Smooth muscle cell (in vitro differentiated cells): Measurements from ENCODE around the gene ZNF358. TPM values are rescaled to one million over a fixed set of nuclear protein-coding genes. Genes with fewer than 3 reads are reported as not detected.
A peak's percentile ranks its signal among the peaks of the same experiment; 100 is the strongest.

ENCODE experiments used
- DNase-seq: peaks from one replicate; lab custom pipeline; 2025; ENCODE audit not compliant: unreplicated experiment; lab: John Stamatoyannopoulos, UW
- H2AFZ ChIP-seq: fragments of 200-600 bp; sonication (generic); 2 replicates; pipeline ENCODE4 v1.6.0; 2016; ENCODE audit warnings: antibody characterized with exemption, low read depth, mild to moderate bottlenecking
- H3F3A ChIP-seq: fragments of 200-600 bp; sonication (generic); 2 replicates; pipeline ENCODE4 v1.6.0; 2017; ENCODE audit warnings: antibody characterized with exemption, low read depth
- H3K27ac ChIP-seq: fragments of 200-600 bp; sonication (generic); 2 replicates; pipeline ENCODE4 v1.5.1; 2016; ENCODE audit warnings: low read depth, mild to moderate bottlenecking
- H3K27me3 ChIP-seq: fragments of 200-600 bp; sonication (generic); 2 replicates; pipeline ENCODE4 v1.6.1; 2016; ENCODE audit warnings: low read depth, mild to moderate bottlenecking
- H3K36me3 ChIP-seq: fragments of 200-600 bp; sonication (generic); 2 replicates; pipeline ENCODE4 v1.5.1; 2016; ENCODE audit warnings: low read depth
- H3K4me1 ChIP-seq: fragments of 200-600 bp; sonication (generic); 2 replicates; pipeline ENCODE4 v1.5.1; 2016; ENCODE audit warnings: low read depth
- H3K4me2 ChIP-seq: fragments of 200-600 bp; sonication (generic); 2 replicates; pipeline ENCODE4 v1.6.0; 2016; ENCODE audit warnings: mild to moderate bottlenecking
- H3K4me3 ChIP-seq: fragments of 200-600 bp; sonication (generic); 2 replicates; pipeline ENCODE4 v1.5.1; 2016; ENCODE audit warnings: mild to moderate bottlenecking
- H3K79me2 ChIP-seq: fragments of 200-600 bp; sonication (generic); 2 replicates; pipeline ENCODE4 v1.6.0; 2016; ENCODE audit warnings: low read depth, mild to moderate bottlenecking
- H3K9ac ChIP-seq: fragments of 200-600 bp; sonication (generic); 2 replicates; pipeline ENCODE4 v1.6.0; 2016; ENCODE audit warnings: low read depth
- H3K9me3 ChIP-seq: fragments of 200-600 bp; sonication (generic); replicated peaks from 2 replicates; pipeline ENCODE4 v1.5.1; 2016; ENCODE audit warnings: low read depth
- H4K20me1 ChIP-seq: fragments of 200-600 bp; sonication (generic); 2 replicates; pipeline ENCODE4 v1.6.0; 2016; ENCODE audit warnings: low read depth
- CTCF ChIP-seq: fragments of 200-600 bp; sonication (generic); IDR thresholded peaks from 2 replicates; pipeline ENCODE4 v1.5.1; 2017; ENCODE audit warnings: borderline replicate concordance, mild to moderate bottlenecking, antibody characterized with exemption; ENCODE audit not compliant: insufficient read depth, poor library complexity, severe bottlenecking
- WGBS: methylation state at CpG from one replicate; pipeline ENCODE4 v1.1.7; 2016; ENCODE audit warnings: low lambda C conversion rate; 5-methylcytosine and 5-hydroxymethylcytosine counted together
- polyA plus RNA-seq: library from polyadenylated mRNA; unstranded; fragments of >200 nt; fragmentation: Nextera tagmentation; extraction: Ambion mirVana; gene quantifications from 2 replicates; pipeline ENCODE4 v1.2.1, GENCODE V29; 2016
- total RNA-seq: library from RNA; depleted of rRNA; stranded (reverse); fragments of >200 nt; gene quantifications from 2 replicates; pipeline ENCODE4 v1.2.3, GENCODE V29; 2014

The ZNF358 gene
- total and polyA plus RNA-seq, 2 experiments from 2014 or later = 40.8 to 67.2 TPM

GRCh38 chr19:7494416-7495098 is 21.3 kb upstream of the ZNF358 start:
- peak; percentile 3 for TF ChIP-seq CTCF
- Histone ChIP-seq H3K27me3 (peaks cover 9% of the 10 kb centered on the region), H3K4me3 (no peak overlapping the region), H3K36me3 (no peaks in the 10 kb centered on the region), H3K4me2 (peak overlapping the region; percentile 10), H3F3A (peaks cover 17% of the 10 kb centered on the region), H3K4me1 (peaks cover 1% of the 10 kb centered on the region), H3K9me3 (no peaks in the 10 kb centered on the region), H3K79me2 (no peaks in the 10 kb centered on the region), H2AFZ (no peak overlapping the region), H3K9ac (no peak overlapping the region), H3K27ac (peak overlapping the region; percentile 43), H4K20me1 (no peaks in the 10 kb centered on the region)
- DNase-seq = no peak
- 46% methylated on average over 13 of the region's 13 CpGs for WGBS

DNA sequence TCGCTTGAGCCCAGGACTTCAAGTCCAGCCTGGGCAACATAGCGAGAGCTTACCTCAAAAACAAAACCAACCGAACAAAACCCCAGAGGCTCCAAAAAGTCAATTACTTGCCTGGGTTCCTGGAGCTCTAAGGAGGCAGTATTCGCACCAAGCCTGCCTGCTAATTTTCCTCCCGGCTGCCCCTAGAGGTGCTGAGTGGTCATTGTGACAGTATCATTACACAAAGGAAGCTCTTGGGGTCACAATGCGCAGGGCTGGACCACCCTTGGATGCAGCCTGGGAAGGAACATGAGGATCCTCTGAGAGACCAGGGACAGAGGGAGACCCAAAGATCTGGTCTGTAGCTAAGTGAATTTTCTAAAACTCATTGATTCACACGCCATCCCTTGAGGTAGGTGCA is 18.6 kb upstream of the ZNF358 start:
- Histone ChIP-seq H3F3A (peaks cover 10% of the 10 kb centered on the region), H3K4me3 (no peak overlapping the region), H3K9ac (no peak overlapping the region), H3K4me1 (no peaks in the 10 kb centered on the region), H3K9me3 (no peaks in the 10 kb centered on the region), H3K27ac (no peak overlapping the region), H3K36me3 (no peaks in the 10 kb centered on the region), H4K20me1 (no peaks in the 10 kb centered on the region), H3K79me2 (no peaks in the 10 kb centered on the region), H2AFZ (no peak overlapping the region), H3K4me2 (no peak overlapping the region), H3K27me3 (peaks cover 33% of the 10 kb centered on the region)
- DNase-seq = no peak
- TF ChIP-seq CTCF = peak; percentile 29
- 63% methylated on average over 7 of the region's 7 CpGs for WGBS

- H3K79me2 ChIP-seq = no peaks in the 10 kb centered on the region
- DNase-seq = no peak
- no peak overlapping the region for H2AFZ ChIP-seq
- no peak overlapping the region for H3K9ac ChIP-seq
- no peaks in the 10 kb centered on the region for H4K20me1 ChIP-seq
- no peaks in the 10 kb centered on the region for H3F3A ChIP-seq
- H3K27me3 ChIP-seq = peaks cover 39% of the 10 kb centered on the region
- H3K27ac ChIP-seq = no peak overlapping the region
- no peaks in the 10 kb centered on the region for H3K9me3 ChIP-seq
- no peaks in the 10 kb centered on the region for H3K36me3 ChIP-seq
- H3K4me3 ChIP-seq = peak overlapping the region; percentile 50
- TF ChIP-seq CTCF = no peak
- H3K4me2 ChIP-seq = peak overlapping the region; percentile 91
- WGBS = 3% methylated on average over 73 of the region's 93 CpGs
- no peaks in the 10 kb centered on the region for H3K4me1 ChIP-seq
Measured at GRCh38 chr19:7500811-7501450, 15.0 kb upstream of the ZNF358 start.
